Measurements from ENCODE around the gene HOXB8.
A peak's percentile ranks its signal among the peaks of the same experiment; 100 is the strongest.

HOXB8 gene

GRCh38 chr17:48608494-48608834 lies 6.6 kb downstream of the HOXB8 start:
- no peak overlapping the region for H3K4me3 ChIP-seq (ENCODE audit: control insufficient read depth, low read depth, low read length)
- TF ChIP-seq, protein P1, sequence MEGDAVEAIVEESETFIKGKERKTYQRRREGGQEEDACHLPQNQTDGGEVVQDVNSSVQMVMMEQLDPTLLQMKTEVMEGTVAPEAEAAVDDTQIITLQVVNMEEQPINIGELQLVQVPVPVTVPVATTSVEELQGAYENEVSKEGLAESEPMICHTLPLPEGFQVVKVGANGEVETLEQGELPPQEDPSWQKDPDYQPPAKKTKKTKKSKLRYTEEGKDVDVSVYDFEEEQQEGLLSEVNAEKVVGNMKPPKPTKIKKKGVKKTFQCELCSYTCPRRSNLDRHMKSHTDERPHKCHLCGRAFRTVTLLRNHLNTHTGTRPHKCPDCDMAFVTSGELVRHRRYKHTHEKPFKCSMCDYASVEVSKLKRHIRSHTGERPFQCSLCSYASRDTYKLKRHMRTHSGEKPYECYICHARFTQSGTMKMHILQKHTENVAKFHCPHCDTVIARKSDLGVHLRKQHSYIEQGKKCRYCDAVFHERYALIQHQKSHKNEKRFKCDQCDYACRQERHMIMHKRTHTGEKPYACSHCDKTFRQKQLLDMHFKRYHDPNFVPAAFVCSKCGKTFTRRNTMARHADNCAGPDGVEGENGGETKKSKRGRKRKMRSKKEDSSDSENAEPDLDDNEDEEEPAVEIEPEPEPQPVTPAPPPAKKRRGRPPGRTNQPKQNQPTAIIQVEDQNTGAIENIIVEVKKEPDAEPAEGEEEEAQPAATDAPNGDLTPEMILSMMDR (conservative IDR thresholded peaks at IDR 0.05; ENCODE audit: control insufficient read depth, insufficient read depth, low read depth, low read length): no peak
- DNase-seq (ENCODE audit: low read depth): no peak

GRCh38 chr17:48606892-48607614 lies 8.0 kb downstream of the HOXB8 start:
- no peak for DNase-seq (ENCODE audit: low read depth)
- TF ChIP-seq, protein P1 (conservative IDR thresholded peaks at IDR 0.05; ENCODE audit: control insufficient read depth, insufficient read depth, low read depth, low read length): no peak
- H3K4me3 ChIP-seq (ENCODE audit: control insufficient read depth, low read depth, low read length): no peak overlapping the region

DNA sequence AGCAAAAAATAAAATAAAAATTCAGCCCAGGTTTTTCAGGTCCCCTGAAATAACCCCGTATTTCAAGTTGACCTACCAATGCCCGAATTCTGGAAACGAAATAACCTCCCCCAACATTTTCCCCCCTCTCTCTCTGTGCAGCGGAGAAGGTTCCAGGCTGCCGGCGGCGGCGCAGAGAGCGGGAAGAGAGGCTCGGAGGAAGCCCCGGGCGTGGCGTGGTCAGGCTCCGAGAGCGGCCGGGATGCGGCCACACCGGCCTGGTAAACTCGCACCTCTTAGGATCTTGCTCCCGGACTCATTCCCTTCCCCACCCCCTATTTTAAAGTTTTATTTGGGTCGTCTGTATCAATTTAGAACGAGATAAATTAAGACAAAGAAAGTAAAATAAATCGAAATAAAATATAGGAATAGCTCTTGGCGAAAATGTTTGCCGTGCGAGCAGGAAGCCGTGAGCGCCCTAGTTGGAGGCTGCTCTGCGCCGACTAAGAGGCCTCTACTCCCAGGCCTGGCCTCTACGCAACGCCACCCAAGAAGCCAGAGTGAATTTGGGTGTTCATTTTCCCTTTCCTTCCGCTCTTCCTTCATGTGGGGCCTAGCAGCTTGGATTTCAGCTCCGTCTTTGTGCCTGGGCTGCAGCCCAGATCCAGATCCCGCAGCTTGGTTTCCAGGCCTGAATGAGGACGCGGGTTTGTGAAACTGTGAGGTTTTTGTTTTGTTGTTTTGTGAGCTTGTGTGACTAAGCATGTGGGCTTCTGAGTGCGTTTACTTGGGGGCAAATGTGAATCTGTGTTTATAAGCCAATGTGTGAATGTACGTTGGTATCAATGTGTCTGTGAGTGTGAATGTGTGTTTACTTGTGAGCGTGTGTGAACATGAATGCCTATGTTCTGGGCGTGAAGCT lies 8.9 kb downstream of the HOXB8 start:
- TF ChIP-seq, protein P1 (conservative IDR thresholded peaks at IDR 0.05; ENCODE audit: control insufficient read depth, insufficient read depth, low read depth, low read length): no peak
- no peak overlapping the region for H3K4me3 ChIP-seq (ENCODE audit: control insufficient read depth, low read depth, low read length)
- DNase-seq (ENCODE audit: low read depth): no peak

DNA sequence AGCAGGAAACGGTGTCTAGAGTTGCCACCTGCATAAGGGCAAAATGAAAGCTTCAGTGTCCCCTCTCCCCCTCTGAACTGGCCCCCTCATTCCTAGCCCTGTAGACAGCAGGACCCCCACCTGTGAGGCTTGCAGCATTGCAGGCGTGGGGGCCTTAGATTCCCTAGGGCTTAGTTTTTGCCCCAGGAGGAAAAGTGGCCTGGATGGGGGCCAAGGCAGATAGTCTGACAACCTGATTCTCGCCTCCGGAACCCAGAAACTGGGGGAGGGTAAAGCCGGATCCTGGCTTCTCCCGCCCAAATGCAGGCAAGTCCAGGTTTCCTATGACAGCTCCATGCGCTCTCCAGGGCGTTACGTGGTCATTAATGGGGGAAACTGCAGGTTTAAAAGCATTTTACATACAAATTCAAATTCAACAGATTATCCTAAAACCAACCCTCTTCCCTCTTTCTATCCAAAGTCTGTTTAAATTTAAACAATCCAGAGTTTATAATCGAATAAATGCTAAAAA lies 9.6 kb downstream of the HOXB8 start:
- DNase-seq (ENCODE audit: low read depth): no peak
- H3K4me3 ChIP-seq (ENCODE audit: control insufficient read depth, low read depth, low read length): peak overlapping the region; percentile 88
- TF ChIP-seq, protein P1 (conservative IDR thresholded peaks at IDR 0.05; ENCODE audit: control insufficient read depth, insufficient read depth, low read depth, low read length): no peak

DNA sequence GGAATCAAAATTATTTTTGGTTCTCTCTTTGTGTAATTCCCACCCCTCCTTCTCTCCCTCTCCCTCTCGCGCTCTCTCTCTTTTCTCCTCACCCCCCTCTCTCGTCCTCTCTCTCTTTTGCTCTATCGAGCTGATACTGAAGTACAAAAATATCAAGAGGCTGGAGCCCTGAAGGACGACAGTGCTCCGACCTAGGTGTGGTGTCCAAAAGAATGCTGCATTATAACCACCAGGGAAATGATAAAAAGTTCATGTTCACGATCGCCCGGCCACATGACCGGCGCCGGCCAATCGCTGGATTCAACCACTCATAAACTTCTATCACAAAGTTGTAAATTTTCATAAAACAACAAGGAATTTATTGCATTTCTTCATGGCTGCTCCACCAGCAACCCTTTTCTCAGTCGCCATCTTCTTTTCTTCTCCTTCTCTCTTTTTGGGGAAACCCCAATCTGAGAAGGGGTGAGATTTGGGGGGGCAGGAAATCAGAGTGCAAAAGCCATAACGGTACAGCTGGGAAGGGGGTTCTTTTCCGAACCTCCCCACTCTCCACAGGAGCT lies 10.2 kb downstream of the HOXB8 start, which contains the start of gene HOXB6:
TSS of gene HOXB6 (minus strand) at position 217 of the 560 bp plus-strand sequence. CDS start 6,836 bp downstream, outside the sequence.
- peak; percentile 63 for DNase-seq (ENCODE audit: low read depth)
- TF ChIP-seq, protein P1 (conservative IDR thresholded peaks at IDR 0.05; ENCODE audit: control insufficient read depth, insufficient read depth, low read depth, low read length): no peak

GRCh38 chr17:48603959-48604769 lies 10.9 kb downstream of the HOXB8 start:
- DNase-seq (ENCODE audit: low read depth): peak; percentile 70
- TF ChIP-seq, protein P1 (conservative IDR thresholded peaks at IDR 0.05; ENCODE audit: control insufficient read depth, insufficient read depth, low read depth, low read length): peak; percentile 10
- peak overlapping the region; percentile 88 for H3K4me3 ChIP-seq (ENCODE audit: control insufficient read depth, low read depth, low read length)

More for the DNA sequence above, 10.2 kb downstream of the HOXB8 start, which contains the start of gene HOXB6:
- H3K4me3 ChIP-seq (ENCODE audit: control insufficient read depth, low read depth, low read length): peak within 1 kb of the TSS; percentile 88

Data from fibroblast of mammary gland (primary cell).